Measurements from ENCODE around the gene EMP3. TPM values are rescaled to one million over a fixed set of nuclear protein-coding genes. Genes with fewer than 3 reads are reported as not detected.
"Not testable (repeated sequence)": the region's sequence is repeated elsewhere in the genome, so short reads cannot be mapped to it uniquely, and the experiment has no call there.

The EMP3 gene
- total and polyA plus RNA-seq, 3 donors from 2014 or later: 28.6 to 88.3 (median 31.3) TPM

- 58 to 77% methylated on average over 13 to 14 of the region's 14 CpGs for WGBS, 2 donors
- H3K4me3 ChIP-seq: no peak overlapping the region
- intact Hi-C loops (cut with DNase I; ENCODE audit: low total_unique reads): no loop called here
- H3K36me3 ChIP-seq (ENCODE audit: low read depth, missing control alignments): no peaks in the 10 kb centered on the region
- no peaks in the 10 kb centered on the region for H3K27me3 ChIP-seq
- H3K9me3 ChIP-seq: no peaks in the 10 kb centered on the region
- H3K4me1 ChIP-seq: peaks cover 17% of the 10 kb centered on the region
- DNase-seq: peak; percentile 66
- peak overlapping the region in 1 of 2 donors; percentile 31 for H3K27ac ChIP-seq
- TF ChIP-seq POLR2A (IDR thresholded peaks at IDR 0.05) (no peak), CTCF (IDR thresholded peaks at IDR 0.05) (no peak)
Observed at GRCh38 chr19:48368936-48369335, 43.6 kb downstream of the EMP3 start.

GRCh38 chr19:48370955-48371354 is 45.6 kb downstream of the EMP3 start:
- TF ChIP-seq POLR2A (IDR thresholded peaks at IDR 0.05) (no peak), CTCF (IDR thresholded peaks at IDR 0.05) (no peak)
- H3K9me3 ChIP-seq: no peaks in the 10 kb centered on the region
- 45 to 63% methylated on average over 4 of the region's 4 CpGs for WGBS, 2 donors
- no peaks in the 10 kb centered on the region for H3K36me3 ChIP-seq (ENCODE audit: low read depth, missing control alignments)
- H3K4me3 ChIP-seq: no peak overlapping the region
- no peak for DNase-seq
- intact Hi-C loops (cut with DNase I; ENCODE audit: low total_unique reads): no loop called here
- H3K4me1 ChIP-seq: peaks cover 17% of the 10 kb centered on the region
- H3K27ac ChIP-seq: no peak overlapping the region
- H3K27me3 ChIP-seq: no peaks in the 10 kb centered on the region

GRCh38 chr19:48371367-48371766 is 46.0 kb downstream of the EMP3 start:
- Histone ChIP-seq H3K27me3 (no peaks in the 10 kb centered on the region), H3K27ac (no peak overlapping the region), H3K9me3 (no peaks in the 10 kb centered on the region), H3K36me3 (ENCODE audit: low read depth, missing control alignments) (no peaks in the 10 kb centered on the region), H3K4me1 (peaks cover 17% of the 10 kb centered on the region), H3K4me3 (no peak overlapping the region)
- intact Hi-C loops (cut with DNase I; ENCODE audit: low total_unique reads): no loop called here
- 40 to 67% methylated on average over 7 of the region's 7 CpGs for WGBS, 2 donors
- no peak for DNase-seq
- TF ChIP-seq CTCF (IDR thresholded peaks at IDR 0.05): no peak
- no peak for TF ChIP-seq POLR2A (IDR thresholded peaks at IDR 0.05)

- H3K9me3 ChIP-seq; H3K36me3 ChIP-seq (ENCODE audit: low read depth, missing control alignments); H3K27ac ChIP-seq; H3K27me3 ChIP-seq; H3K4me3 ChIP-seq; intact Hi-C loops (cut with DNase I; ENCODE audit: low total_unique reads); DNase-seq: not testable (repeated sequence)
- 90 to 94% methylated on average over 5 of the region's 5 CpGs for whole genome bisulfite sequencing, 2 donors
- peaks cover 17% of the 10 kb centered on the region for H3K4me1 ChIP-seq
Observed at GRCh38 chr19:48371771-48372170, 46.4 kb downstream of the EMP3 start.

- no peaks in the 10 kb centered on the region for H3K9me3 ChIP-seq
- H3K36me3 ChIP-seq (ENCODE audit: low read depth, missing control alignments): no peaks in the 10 kb centered on the region
- no peaks in the 10 kb centered on the region for H3K27me3 ChIP-seq
- no peak for DNase-seq
- intact Hi-C loops (cut with DNase I; ENCODE audit: low total_unique reads): no loop called here
- TF ChIP-seq CTCF (IDR thresholded peaks at IDR 0.05) (no peak), POLR2A (IDR thresholded peaks at IDR 0.05) (no peak)
- peaks cover 12% of the 10 kb centered on the region for H3K4me1 ChIP-seq
- WGBS, 2 donors: 59 to 66% methylated on average over 4 of the region's 4 CpGs
- H3K4me3 ChIP-seq: no peak overlapping the region
- no peak overlapping the region for H3K27ac ChIP-seq
Observed at GRCh38 chr19:48372904-48373303, 47.6 kb downstream of the EMP3 start.

All from testis (tissue), 3 donors.